Activated CD4-positive, CD25-positive, alpha-beta regulatory T cell treated with anti-CD3 and anti-CD28 coated beads, Interleukin-2, amount 50 U/mL, for 16 hours (primary cell): ENCODE measurements around the gene TFAM.

Source experiments
- DNase-seq: peaks from one replicate; pipeline ENCODE4 v3.0.0-alpha.2; 2020; ENCODE audit warnings: low read depth, low spot score

Gene TFAM

DNA sequence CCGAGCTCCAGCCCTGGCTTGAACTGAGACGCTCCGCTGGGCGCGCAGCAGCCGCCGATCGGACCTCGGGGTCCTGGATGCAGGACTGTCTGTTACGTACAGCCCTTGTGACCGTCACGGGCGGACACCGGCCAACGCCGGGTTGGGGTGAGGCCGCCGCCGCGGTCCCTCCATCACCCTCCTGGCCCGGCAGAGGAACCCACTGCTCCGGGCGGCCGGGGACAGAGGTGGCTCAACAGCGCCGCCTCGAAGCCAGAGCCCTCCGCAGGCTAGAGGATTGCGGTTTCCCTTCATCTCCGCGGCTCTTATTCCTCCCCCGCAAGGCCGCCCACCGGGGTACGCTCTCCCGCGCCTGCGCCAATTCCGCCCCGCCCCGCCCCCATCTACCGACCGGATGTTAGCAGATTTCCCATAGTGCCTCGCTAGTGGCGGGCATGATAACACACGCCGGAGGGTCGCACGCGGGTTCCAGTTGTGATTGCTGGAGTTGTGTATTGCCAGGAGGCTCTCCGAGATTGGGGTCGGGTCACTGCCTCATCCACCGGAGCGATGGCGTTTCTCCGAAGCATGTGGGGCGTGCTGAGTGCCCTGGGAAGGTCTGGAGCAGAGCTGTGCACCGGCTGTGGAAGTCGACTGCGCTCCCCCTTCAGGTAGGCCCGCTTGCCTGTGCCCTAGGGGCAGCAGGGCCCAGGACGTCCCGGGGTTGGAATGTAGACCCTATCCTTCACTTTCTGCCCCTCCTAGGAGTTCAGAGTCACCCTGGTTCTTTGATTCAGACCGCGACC is at the start of gene TFAM:
TFAM (plus strand) TSS at position 412 of the 785 bp plus-strand sequence; CDS start at position 550, 138 bp downstream.
- DNase-seq = peak; percentile 93

DNA sequence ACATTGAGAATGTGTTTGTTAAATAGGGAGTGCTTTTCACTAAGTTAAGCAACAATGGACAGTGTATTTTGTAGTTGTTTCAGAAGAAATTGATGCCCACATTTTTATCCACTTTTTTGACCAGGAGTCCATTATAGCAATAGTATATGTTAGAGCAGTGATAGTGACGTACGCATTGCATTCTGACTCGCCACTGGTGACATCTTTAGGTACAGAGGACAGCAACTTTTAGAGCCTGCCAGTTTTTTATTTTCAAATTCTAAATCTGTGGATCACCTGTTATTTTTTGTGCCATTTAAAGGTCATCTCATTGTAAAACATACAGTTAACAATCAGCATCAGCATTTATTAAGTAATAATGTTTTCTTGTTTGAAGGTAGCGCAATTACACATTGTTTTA is 49.0 kb upstream of the TFAM start:
- no peak for DNase-seq

DNA sequence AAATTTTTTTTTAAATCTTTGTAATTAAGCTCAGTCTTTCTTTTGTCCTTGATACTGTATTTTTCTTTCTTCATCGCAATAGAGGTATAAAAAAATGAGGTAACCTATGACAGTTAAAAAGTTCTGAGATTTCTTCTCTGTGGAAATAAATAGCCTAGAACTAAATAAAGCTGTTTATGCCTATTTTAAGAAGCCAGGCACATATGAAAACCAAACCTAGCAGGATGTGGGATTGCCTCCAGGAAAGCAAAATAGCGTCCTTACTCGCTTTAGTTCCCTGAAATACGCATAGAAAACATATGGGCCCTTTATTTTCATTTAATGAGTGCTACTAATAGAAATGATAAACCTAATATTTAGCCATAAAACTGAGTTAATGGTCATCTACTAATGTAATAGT is 43.8 kb upstream of the TFAM start:
- DNase-seq = no peak

DNA sequence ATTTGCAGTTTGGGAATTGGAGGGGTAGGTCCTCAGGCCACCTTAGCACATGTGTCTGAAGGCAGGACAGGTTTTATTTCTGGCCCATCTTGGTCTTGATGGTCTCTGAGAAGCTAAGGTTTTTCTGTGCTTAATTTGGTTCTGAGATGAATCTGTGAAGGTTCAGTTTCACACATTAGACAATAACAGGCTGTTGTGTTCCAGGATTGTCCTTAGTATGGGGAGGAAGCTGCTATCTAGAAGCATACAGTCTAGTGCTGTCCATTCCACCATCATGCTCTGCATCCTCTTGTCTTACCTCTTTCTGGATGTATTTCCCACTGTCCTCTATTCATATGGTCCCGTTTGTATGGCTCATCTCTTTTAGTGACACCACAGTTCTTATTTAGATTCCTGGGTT is 43.3 kb upstream of the TFAM start:
- no peak for DNase-seq

DNA sequence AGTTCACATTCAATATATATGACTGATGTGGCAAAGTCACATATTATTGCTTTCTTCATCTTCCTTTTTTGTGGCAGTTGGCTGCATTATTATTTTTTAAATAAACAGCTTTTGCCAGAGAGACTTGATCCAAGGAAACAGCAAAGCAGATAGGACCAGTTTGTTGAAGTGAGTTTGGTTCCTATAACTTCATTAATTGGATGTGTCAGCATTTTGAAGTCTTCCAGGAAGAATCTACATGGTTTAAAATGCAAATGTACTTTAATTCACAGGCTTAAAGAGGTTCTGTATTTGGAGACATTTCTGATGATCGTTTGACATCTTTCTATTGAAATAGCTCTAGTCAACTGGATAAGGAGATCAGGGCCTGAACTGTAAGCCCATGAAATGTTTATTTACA is 37.2 kb upstream of the TFAM start:
- DNase-seq = no peak

DNA sequence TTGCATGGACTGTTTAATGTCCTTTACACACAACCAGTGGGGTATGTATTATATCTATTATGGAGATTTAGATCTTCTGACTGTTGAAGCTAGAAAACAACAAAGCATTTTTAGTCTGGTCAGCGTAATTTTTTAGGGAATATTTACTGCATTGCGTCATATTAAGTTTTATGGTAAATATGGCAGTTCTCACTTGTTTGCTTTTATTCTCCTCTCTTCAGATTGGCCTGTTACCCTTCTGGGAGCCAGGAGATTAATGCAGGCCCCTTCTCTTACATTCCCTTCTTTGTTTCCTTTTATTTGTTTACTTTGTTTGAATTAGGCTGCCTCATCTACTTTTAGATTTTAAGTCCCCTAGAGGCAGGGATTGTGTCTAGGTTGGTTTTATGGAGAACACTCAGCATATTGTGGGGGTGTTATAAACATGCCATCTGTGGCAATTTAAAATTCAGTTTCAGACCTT is 36.6 kb upstream of the TFAM start:
- no peak for DNase-seq

DNA sequence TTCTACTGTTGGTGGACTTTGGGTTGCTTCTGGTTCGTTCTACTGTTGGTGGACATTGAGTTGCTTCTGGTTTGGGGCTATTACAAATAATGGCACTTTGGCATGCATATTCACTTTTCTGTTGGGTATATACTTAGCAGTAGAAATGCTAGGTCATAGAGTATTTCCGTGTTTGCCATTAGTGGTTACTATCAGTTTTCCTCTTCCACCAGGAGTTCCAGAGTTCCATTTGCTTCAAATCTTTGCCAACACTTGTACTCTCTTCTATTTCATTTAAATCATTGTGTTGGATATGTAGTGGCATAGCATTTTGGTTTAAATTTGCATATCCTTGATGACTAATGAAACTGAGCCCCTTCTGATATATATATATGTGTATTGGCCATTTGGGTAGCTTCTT is 35.2 kb upstream of the TFAM start:
- DNase-seq = no peak

DNA sequence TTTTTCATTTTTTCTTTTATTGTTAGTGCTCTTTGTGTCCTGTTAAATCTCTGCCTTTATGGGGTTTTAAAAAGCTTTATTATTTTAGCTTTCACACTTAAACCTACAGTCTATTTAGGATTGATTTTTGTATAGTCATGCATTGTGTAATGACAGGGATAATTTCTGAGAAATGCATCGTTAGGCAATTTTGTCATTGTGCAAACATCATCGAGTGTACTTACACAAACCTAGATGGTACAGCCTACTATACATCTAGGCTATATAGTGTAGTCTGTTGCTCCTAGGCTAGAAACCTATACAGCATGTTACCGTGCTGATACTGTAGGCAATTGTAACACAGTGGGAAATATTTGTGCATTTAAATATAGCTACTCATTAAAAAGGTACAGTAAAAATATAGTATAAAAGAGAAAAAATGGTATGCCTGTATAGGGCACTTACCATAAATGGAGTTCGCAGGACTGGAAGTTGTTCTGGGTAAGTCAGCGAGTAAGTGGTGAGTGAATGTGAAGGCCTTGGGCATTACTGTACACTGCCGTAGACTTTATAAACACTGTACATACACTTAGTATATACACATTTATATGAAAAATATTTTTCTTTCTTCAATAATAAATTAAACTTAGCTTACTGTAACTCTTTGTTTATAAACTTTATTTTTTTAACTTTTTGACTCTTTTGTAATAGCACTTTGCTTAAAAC is 34.4 kb upstream of the TFAM start:
- DNase-seq = no peak

DNA sequence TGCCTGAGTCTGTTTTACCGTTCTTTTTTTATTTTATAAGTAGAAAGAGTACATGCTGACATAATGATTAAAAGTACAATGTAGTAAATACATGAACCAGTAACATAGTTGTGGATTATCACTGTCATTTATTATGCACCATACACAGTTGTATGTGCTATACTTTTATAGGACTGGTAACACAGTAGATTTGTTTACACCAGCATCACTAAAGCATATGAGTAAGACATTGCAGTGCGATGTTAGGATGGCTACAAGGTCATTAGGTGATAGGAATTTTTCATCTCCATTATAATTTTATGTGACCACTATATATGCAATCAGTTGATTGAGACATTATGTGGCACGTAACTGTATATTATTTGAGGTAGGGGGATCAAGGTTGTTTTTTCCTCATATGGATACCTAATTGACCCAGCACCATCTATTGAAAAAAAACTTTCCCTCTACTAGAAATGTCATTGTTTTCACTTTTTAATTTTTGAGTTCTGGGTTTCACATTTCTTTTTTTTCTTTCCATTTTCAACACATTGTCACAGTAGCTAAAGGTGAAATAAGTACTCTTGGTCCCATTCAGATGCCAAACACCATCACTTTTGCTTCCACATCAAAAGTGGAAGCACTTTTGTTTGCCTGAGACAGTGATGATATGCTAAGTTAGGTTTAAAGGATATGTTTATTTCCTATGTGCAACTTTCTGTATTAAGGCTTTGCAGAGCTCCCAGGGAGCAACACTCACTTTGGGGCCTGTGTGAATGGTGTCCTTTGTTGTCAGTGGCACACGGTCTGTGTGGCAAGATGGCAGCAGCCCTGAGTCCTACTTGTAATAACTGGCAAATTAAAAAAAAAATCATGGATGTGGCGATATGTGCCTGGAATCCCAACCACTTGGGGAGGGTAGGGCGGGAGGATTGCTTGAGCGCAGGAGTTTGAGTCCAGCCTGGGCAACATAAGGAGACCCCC is 33.3 kb upstream of the TFAM start:
- DNase-seq = no peak

DNA sequence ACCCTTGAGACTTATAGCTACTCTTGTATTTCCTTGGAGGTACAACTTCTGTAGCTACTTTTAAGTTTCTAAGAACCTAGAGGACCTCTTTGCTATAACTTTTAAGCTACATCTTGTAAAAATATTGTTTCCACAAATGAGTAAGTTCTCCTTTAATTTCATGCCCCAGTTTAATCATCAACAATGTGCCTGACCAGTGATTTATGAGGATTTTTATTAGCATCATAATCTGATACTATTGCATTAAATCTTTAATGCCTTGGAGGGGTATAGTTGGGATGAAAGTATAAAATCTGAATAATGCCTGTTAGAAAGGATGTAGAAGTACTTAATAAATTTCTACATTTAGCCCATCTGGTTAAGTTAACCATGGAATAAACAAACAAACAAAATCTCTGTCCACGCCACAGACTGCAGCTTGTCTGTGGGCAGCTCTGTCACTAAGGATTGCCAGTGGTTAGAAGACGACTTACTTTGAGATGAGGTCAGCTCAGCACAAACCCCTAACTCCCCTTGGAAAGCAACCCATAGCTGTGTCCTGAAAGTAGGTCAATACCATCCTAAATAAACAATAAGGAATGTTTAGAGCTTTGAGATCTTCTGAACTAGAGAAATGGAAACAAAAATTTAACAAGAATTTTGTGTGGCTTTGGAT is 32.1 kb upstream of the TFAM start:
- no peak for DNase-seq

DNA sequence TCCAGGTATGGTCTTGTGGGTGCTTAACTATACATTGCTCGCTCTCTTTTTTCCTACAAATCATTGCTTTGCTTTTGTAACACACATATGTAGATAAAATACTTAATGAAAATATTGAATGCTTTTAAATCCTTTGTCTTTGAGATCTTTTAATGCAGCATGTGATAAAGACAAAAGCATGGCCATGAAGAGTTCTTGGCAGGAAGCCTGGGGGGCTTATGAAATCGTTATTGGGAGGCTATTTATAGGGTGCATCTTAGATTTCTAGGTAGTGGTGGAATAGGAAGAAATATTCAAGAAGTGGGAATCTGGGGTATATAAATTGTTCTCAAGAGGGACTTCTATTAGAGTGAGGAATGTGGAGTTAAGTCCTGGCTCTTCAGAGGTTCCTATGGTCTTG is 28.5 kb upstream of the TFAM start:
- no peak for DNase-seq

DNA sequence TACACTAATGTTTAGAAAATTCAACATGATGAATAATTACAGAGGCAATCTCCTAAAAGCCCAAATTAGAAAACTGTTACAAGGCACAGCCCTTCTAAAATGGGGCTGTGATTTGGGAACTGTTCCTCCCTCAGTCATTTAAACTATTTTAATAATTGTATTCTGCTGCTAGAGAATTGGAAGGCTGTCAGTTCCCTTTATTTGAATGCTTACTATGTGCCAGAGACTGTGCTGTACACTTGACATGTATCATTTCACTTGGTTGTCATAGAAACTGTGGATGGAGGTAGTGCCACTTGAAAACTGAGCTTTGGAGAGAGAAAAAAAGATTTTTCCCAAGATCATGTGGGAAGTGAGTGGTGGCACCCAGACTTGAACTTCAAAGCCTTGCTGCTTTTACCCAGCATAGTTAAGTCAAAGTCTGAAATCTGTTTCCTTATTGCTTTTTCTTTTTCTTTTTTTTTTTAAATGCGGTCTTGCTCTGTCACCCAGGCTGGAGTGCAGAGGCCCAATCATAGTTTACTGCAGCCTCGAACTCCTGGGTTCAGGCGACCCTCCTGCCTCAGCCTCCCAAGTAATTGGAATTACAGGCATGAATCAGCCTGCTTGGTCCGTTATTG is 26.8 kb upstream of the TFAM start:
- no peak for DNase-seq

DNA sequence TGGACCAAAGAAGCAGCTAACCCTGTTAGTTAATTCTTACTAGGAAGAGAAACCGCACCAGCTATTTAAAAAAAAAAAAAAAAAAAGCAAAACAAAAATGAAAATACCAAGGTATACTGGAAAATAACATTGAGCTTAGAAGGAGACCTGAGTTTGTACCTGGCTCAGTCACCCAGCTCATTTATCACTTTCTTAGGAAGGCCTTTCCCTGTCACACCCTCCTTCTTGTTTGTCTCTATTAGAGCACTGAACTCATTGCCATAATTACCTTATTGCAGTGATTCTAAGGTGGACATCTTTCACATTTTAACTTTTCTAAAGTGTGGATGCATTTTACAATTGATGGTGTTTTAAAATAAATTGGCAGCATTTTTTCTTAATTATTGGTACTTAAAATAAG is 26.3 kb upstream of the TFAM start:
- DNase-seq = no peak

DNA sequence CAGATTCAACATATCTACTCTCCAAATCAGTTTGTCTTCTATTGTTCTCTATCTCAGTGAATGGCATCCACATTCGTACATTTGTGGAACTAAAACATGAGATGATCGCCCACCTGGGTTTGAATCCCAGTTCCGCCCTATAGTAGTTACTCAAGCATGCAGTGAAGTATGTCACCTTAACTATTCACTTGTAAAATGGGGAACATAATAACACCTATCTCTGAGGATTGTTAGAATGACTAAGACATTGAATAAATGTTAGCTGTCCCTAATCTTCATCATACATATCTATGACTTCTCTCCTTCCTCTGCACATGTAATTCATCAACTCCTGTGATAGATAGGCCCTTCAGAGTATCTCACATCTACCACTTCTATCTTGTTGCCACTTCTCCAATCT is 25.7 kb upstream of the TFAM start:
- no peak for DNase-seq

DNA sequence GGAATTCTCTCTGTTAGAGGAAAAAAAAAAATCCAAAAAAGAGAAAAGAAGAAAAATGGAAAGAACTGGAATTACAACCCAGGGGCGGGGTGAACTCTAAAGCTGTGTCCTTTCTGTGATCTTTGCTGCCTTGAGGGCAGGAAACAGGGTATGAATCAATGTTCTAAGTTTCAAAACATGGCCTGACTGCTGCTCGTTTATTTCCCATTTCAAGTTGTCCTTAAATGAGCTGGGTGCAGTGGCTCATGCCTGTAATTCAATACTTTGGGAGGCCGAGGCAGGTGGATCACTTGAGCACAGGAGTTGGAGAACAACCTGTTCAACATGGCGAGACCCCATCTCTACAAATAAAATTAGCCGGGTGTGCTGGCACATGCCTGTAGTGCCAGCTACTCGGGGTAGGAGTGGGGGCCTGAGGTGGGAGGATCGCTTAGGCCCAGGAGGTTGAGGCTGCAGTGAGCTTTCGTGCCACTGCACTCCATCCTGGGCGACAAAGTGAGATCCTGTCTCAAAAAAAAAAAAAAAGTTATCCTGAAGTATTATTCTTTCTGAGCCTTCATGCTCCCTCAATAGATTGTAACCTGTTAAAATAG is 24.7 kb upstream of the TFAM start:
- DNase-seq = no peak

DNA sequence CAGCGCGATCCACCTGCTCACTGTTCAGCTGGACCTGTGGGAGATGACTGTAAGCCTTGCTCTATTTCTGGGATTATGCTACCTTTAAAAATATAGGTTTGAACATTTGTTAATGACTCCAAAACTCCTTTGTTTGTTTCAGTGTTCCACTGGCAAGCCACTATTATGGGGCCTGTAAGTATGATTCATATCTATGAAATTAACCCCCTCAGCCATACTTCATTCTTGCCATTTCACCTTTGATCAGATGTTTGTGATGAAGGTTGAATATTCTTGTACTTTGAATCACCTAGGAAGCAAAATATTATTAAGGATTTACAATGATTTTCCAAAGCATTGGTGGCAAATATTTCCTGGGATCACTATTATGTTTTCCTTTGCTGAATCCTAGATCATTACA is 23.9 kb upstream of the TFAM start:
- no peak for DNase-seq

DNA sequence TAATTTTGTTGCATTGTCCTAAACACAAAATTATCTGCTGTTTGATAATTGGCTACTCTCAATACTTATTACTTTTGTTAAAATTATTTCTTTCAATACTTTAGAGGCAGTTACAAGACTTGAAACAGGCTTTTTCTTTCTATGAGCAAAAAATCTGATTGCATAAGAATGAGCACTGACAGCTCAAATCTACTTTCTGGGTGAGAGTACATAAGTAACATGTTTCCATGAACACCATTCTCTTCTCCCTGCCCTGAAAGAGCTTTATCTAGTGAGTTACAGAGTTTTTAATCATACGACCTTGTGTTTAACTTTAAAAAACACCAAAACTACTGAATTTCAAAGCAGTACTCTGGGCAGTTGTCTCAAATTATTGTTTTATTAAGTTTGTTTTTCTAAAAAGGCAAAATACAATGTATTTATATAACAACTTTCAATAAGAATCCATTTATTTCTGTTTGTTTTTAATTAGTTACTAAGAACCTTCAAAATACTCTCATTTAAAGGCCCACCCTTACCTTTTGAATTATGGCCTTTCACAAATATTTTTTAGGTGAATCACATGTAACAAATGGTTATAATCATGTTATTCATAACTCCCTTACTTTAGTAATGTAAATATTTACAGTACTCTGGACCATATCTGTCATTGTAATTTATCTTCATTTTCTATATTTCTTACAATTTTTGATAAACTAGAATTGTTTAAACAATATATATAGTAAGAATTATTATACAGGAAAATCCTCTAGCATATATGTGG is 23.0 kb upstream of the TFAM start:
- no peak for DNase-seq

DNA sequence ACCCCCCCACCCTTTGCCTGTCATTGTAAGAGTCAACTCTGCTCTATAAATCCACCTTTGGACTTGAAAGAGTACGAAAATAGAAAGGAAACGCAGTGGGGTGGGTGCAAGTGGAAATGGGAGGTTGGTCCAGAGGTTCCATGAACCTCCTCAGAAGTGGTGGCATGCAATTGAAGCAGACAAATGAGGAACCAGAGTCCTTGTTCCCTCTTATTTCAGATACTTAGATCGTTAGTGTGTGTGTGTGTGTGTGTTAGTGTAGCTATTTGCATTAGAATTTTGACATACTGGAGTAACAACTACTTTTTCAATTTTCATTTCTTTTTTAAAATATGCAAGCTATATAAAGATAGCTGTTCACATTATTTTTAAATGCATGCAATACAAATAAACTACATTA is 18.1 kb upstream of the TFAM start:
- no peak for DNase-seq

DNA sequence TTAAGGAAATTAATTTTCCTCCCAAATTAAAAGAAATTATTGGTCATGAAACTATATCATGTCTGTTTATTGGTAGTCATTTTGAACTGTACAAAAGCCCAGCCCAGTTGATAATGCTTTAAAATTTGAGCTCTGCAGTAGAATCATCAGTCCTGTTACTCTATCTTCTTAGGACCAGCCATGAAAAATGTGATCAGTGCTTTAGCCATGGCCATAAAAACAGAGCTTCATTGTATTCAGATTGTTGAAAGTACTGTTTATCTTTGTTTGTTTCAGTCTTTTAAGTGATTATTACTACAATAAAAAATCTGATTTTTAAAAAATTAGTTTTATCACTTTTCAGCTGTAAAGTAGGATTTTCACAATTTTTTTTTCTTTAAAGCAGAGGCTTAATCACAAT is 13.7 kb upstream of the TFAM start:
- no peak for DNase-seq
